B cell (primary cell): ENCODE data around the gene SP9. TPM values are rescaled to one million over a fixed set of nuclear protein-coding genes. Genes with fewer than 3 reads are reported as not detected.

Experiments
- ATAC-seq: fragments of 200-7000 bp; cut with Tn5 transposase; one replicate; pipeline ENCODE4 v1.10.0; 2021; ENCODE audit warnings: low read depth, mild to moderate bottlenecking, moderate number of reproducible peaks, moderate library complexity
- CTCF ChIA-PET: fragments of 350-600 bp; sonication (Branson Sonifier 250); formaldehyde crosslinking; loops from one replicate; lab custom pipeline; 2021; ENCODE audit warnings: antibody characterized with exemption, inconsistent platforms; lab: Charles Lee
- POLR2A ChIA-PET: fragments of 350-600 bp; sonication (Branson Sonifier 250); formaldehyde crosslinking; loops from one replicate; lab custom pipeline; 2021; ENCODE audit warnings: antibody characterized with exemption; lab: Charles Lee
- DNase-seq: peaks from one replicate; pipeline ENCODE4 v3.0.0; 2013
- H2AFZ ChIP-seq: 2 replicates; pipeline ENCODE4 v1.6.1; 2012; ENCODE audit warnings: mild to moderate bottlenecking, low read depth, low read length; ENCODE audit not compliant: insufficient read depth, poor library complexity, severe bottlenecking
- H3K27ac ChIP-seq, 2 donors: 1 replicate in 1 of 2; 2 replicates in 1 of 2; pipeline ENCODE4 v1.5.1; 2012 to 2013; ENCODE audit warnings: low read length in 2 of 2, mild to moderate bottlenecking in 2 of 2, moderate library complexity in 1 of 2
- H3K27me3 ChIP-seq, 4 experiments: fragments of 200-600 bp in 1 of 4; sonication (generic) in 1 of 4; replicated peaks in 1 of 4; 1 replicate in 2 of 4; 2 replicates in 2 of 4; pipeline versions ENCODE4 v1.6.1 to v1.7.0; 2013 to 2016; ENCODE audit warnings: low read length in 3 of 4, mild to moderate bottlenecking in 2 of 4, mixed read lengths in 1 of 4, moderate library complexity in 1 of 4; ENCODE audit not compliant: insufficient read depth in 4 of 4, control insufficient read depth in 3 of 4; ENCODE audit errors: control extremely low read depth in 1 of 4
- H3K36me3 ChIP-seq, 2 experiments: replicated peaks in 1 of 2; 1 replicate in 1 of 2; 2 replicates in 1 of 2; pipeline versions ENCODE4 v1.6.1 to v1.7.1; 2013; ENCODE audit warnings: low read length in 1 of 2; ENCODE audit not compliant: insufficient read depth in 2 of 2, control insufficient read depth in 1 of 2; ENCODE audit errors: control extremely low read depth in 1 of 2, extremely low read depth in 1 of 2
- H3K4me1 ChIP-seq, 2 donors: fragments of 200-600 bp in 1 of 2; sonication (generic) in 1 of 2; 1 replicate in 1 of 2; 2 replicates in 1 of 2; pipeline versions ENCODE4 v1.5.1 to v1.6.1; 2013 to 2017; ENCODE audit warnings: low read length in 2 of 2; ENCODE audit not compliant: control insufficient read depth in 2 of 2, insufficient read depth in 2 of 2
- H3K4me2 ChIP-seq: replicated peaks from 2 replicates; pipeline ENCODE3; 2012; ENCODE audit warnings: mild to moderate bottlenecking, low read depth, low read length; ENCODE audit not compliant: poor library complexity, severe bottlenecking
- H3K4me3 ChIP-seq, 5 experiments: fragments of 200-600 bp in 1 of 5; sonication (generic) in 1 of 5; 1 replicate in 3 of 5; 2 replicates in 2 of 5; pipeline versions ENCODE4 v1.5.1 to v1.7.0; 2011 to 2016; ENCODE audit warnings: low read length in 4 of 5, mild to moderate bottlenecking in 4 of 5, low read depth in 2 of 5, control low read depth in 1 of 5, moderate library complexity in 1 of 5; ENCODE audit not compliant: insufficient read depth in 1 of 5; ENCODE audit errors: control extremely low read depth in 1 of 5, extremely low read depth in 1 of 5
- H3K79me2 ChIP-seq: fragments of 200-600 bp; sonication (generic); one replicate; pipeline ENCODE4 v1.6.0; 2016; ENCODE audit warnings: low read length; ENCODE audit not compliant: control insufficient read depth, insufficient read depth
- H3K9ac ChIP-seq: fragments of 200-600 bp; sonication (generic); 2 replicates; pipeline ENCODE4 v1.6.1; 2017; ENCODE audit warnings: mild to moderate bottlenecking, low read length, moderate library complexity
- H3K9me3 ChIP-seq, 3 donors: one replicate each; pipeline versions ENCODE4 v1.6.1 to v1.7.1; 2013; ENCODE audit warnings: low read length in 2 of 3; ENCODE audit not compliant: control insufficient read depth in 2 of 3, insufficient read depth in 1 of 3; ENCODE audit errors: control extremely low read depth in 1 of 3
- H4K20me1 ChIP-seq: 2 replicates; pipeline ENCODE4 v1.6.0; 2012; ENCODE audit warnings: mild to moderate bottlenecking, low read length; ENCODE audit not compliant: insufficient read depth, control insufficient read depth, poor library complexity, severe bottlenecking
- H3K27ac Mint-ChIP-seq: one replicate; pipeline ENCODE4 v1.8.0; 2021; ENCODE audit warnings: mixed read lengths
- H3K27me3 Mint-ChIP-seq: one replicate; pipeline ENCODE4 v1.8.0; 2021; ENCODE audit warnings: mixed read lengths
- H3K4me1 Mint-ChIP-seq: one replicate; pipeline ENCODE4 v1.8.0; 2021; ENCODE audit warnings: mixed read lengths
- H3K4me3 Mint-ChIP-seq: one replicate; pipeline ENCODE4 v1.8.0; 2021; ENCODE audit warnings: mixed read lengths
- H3K9me3 Mint-ChIP-seq: one replicate; pipeline ENCODE4 v1.8.0; 2022; ENCODE audit warnings: mixed read lengths; ENCODE audit not compliant: insufficient read depth
- CTCF ChIP-seq: fragments of 200-600 bp; IDR thresholded peaks from one replicate; pipeline ENCODE4 v1.8.0; 2022; ENCODE audit warnings: antibody characterized with exemption, mild to moderate bottlenecking
- EZH2 ChIP-seq: IDR thresholded peaks from 2 replicates; pipeline ENCODE4 v1.6.1; 2012; ENCODE audit warnings: borderline replicate concordance, low read depth, mild to moderate bottlenecking, moderate library complexity, low read length; ENCODE audit not compliant: insufficient read depth, poor library complexity, severe bottlenecking
- WGBS: methylation state at CpG from one replicate; pipeline ENCODE4 v1.1.5; 2013; ENCODE audit warnings: missing lambda C conversion rate; ENCODE audit not compliant: insufficient coverage; 5-methylcytosine and 5-hydroxymethylcytosine counted together
- intact Hi-C: fragments of 100-400 bp; cut with micrococcal nuclease; formaldehyde crosslinking; loops from one replicate; pipeline ENCODE4 v1.10.0; 2022
- polyA plus RNA-seq: library from polyadenylated mRNA; depleted of rRNA; stranded (reverse); fragments of >200 nt; gene quantifications from 2 replicates; pipeline ENCODE4 v1.2.3, GENCODE V29; 2012
- total RNA-seq, 2 donors: library from RNA; stranded (reverse); fragments of 120-200 nt in 1 of 2; gene quantifications; 1 replicate in 1 of 2; 2 replicates in 1 of 2; pipeline versions ENCODE4 v1.2.3 to v1.2.4, GENCODE V29; 2013 to 2022

SP9 gene
- total and polyA plus RNA-seq, 2 donors (not counting 1 experiment from before 2014, with no cell fraction given), result not detected

- peaks cover 57 to 71% of the 10 kb centered on the region in 2 donors for H3K4me1 ChIP-seq
- 7% methylated on average over 39 of the region's 41 CpGs for WGBS
- no peak overlapping the region for H2AFZ ChIP-seq
- peaks cover 7 to 93% (median 81%) of the 10 kb centered on the region in 4 experiments for H3K27me3 ChIP-seq
- no peak overlapping the region for H3K9ac ChIP-seq
- intact Hi-C loops, result loop anchor here (10.0 kb wide), 1 partner anchor 1761 kb away; the partner anchor contains the start of genes HOXD12 and HOXD13
- Mint-ChIP-seq H3K4me1 (peaks cover 31% of the 10 kb centered on the region), H3K4me3 (peak overlapping the region; percentile 53), H3K27ac (peak overlapping the region; percentile 41), H3K9me3 (peaks cover 2% of the 10 kb centered on the region), H3K27me3 (peaks cover 69% of the 10 kb centered on the region)
- no peaks in the 10 kb centered on the region for H3K79me2 ChIP-seq
- no peak for ATAC-seq
- H4K20me1 ChIP-seq, result peaks cover 8% of the 10 kb centered on the region
- no peak overlapping the region for H3K4me3 ChIP-seq
- H3K9me3 ChIP-seq, result peaks cover 0 to 68% (median 5%) of the 10 kb centered on the region in 3 donors
- POLR2A ChIA-PET, result no interaction called here
- TF ChIP-seq EZH2 (no peak), CTCF (no peak)
- DNase-seq, result peak; percentile 49
- CTCF ChIA-PET, result interaction anchor here (1.1 to 1.5 kb wide), 2 partner anchors 11 to 933 kb away, joined by 4 read pairs; no protein-coding TSS in a partner anchor
- H3K4me2 ChIP-seq, result peak overlapping the region; percentile 32
- H3K36me3 ChIP-seq, result no peaks in the 10 kb centered on the region
- H3K27ac ChIP-seq, result no peak overlapping the region
Observed at GRCh38 chr2:174333372-174334277, 1.1 kb upstream of the SP9 start.
